Stimulated activated CD4-positive, alpha-beta T cell treated with anti-CD3 and anti-CD28 coated beads, TNF-alpha, amount 100 ng/mL, for 4 hours (primary cell): ENCODE data around the gene TDRD6.
"Not testable (repeated sequence)": the region's sequence is repeated elsewhere in the genome, so short reads cannot be mapped to it uniquely, and the experiment has no call there.

Experiments used
- DNase-seq, 3 experiments: peaks; one replicate each; pipeline ENCODE4 v3.0.0-alpha.2; 2020; ENCODE audit warnings: low read depth in 3 of 3

The TDRD6 gene

DNA sequence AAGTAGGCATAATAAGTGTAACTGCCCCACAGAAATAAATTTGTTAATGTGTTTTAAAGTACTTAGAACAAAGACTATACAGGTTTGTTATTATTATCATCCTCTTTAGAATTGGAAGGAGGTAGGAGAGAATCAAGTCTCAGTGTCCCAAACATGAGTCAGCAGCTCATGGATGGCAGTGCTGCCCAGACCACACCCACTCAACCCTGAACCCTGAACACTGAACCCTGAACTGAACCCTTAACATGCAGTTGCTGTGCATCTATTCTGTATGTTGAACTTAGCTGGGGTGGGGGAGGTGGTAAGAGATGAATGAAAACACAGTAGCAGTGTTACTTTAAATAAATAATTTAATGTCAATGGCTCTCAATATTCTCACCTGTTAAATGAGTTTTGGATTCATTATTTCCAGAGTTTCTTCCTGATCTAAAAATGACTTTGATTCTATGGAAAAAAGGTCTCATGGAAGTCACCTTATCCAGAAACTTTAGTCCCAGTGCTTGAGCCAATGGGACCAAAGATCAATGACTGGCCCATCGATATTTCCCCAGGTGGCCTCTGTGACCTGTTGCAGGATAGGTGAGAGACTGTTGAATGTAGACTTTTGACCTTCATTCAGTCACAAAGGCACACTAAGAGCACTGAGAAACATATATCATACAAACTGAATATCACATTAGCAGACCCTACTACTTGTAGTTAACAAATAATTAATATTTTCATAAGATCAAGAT, 55.9 kb downstream of the TDRD6 start:
- DNase-seq: no peak

DNA sequence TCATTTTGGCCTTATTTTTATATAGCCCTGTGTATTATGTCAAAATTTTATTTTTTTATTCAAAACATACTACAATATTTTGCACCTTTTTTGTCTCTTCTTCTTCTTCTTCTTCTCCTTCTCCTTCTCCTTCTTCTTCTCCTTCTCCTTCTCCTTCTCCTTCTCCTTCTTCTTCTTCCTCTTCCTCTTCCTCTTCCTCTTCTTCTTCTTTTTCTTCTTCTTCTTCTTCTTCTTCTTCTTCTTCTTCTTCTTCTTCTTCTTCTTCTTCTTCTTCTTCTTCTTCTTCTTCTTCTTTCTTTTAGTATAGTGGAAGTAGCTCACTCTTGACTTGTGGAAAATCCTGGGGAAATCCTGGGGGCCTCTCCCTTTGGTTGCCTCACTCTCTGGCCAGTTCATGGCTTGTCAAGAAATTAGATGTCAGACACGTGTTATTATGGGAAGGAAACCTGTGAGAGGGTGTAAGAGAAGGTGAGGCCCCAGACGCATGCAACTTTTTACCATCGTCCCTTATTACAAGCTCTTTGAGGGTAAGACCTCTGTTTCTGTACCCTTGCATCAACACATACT, 56.6 kb downstream of the TDRD6 start:
- DNase-seq: not testable (repeated sequence)

DNA sequence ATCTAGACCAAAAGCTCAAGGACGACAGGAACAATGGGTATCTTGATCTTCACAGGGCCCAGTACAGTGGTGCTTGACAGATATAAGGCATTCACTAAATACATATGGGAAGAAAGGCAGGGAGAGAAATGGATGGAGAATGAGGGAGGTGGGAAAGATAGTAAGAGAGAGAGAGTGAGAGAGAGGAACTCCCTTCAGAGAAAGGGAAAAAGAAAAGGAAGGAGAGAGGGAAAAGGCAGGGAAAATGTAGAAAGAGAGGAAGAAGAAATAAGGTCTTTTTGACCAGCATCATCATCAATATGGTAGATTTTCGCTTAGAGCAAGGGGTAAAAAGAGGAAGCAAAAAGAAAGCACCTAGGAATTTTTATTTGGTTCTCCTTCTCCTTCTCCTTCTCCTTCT, 58.3 kb downstream of the TDRD6 start:
- DNase-seq: no peak

DNA sequence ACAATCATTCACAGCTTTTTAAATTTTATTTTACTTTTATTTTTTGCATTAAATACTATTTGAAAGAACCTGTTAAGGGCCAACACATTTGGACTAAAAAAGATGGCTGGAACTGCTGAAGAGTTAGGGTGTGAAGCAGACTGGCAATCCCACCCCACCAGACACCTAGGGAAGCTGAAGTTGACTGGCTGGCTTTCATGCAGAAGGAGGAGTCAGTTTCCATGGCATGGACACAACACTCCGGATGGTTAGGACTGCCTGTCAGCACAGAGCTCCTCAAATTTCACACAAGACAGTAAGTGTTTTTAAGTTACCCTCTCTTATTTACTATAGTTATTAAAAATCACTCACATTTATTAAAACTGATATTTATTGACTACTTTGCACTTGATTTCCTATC, 59.0 kb downstream of the TDRD6 start, which contains the start of gene ANKRD66:
TSS of gene ANKRD66 (plus strand) at position 238 of the 400 bp plus-strand sequence. CDS start 5,016 bp downstream, outside the sequence.
- no peak for DNase-seq

DNA sequence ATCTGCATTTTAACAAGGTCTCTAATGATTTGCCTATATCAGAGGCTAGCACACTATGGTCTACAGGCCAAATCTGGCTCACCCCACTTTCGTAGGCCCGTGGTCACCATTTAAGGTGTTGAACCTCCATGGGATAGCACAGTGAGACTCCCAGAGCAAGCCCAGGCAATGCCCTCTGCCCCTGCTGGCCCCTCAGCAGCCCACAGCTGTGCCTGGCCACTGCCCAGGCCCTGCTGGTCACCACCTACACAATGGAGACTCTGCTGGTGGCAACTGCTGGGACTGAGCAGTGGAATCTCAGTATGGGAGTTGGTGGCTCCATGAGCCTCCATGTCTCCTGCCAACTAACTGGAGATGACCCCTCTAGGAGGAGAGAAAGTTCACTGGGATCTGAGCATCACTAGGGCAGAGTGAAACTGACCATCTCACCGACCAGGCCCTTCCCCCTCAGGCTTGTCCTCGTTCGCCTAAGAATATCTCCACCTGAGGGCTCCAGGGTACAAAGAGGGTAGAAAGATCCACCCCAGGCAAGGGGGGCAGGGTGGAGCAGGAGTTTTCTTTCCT, 61.3 kb downstream of the TDRD6 start:
- no peak for DNase-seq

DNA sequence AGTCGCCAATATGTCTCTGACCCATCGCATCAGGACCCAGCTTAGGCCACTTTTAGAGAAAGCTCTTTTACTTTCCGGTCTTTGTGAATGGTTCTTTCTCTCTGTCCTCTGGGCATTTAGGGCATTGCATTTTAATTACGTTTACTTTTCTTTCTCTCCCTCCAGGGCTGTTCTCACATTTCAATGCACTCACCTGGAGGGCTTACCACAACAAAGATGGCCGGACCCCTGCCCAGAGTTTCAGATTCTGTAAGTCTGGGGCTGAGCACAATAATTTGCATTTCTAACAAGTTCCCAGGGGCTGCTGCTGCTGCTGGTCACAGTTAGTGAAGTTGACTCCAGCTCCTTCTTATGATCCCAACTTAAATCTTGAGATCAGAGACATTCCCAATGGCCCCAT, 62.0 kb downstream of the TDRD6 start:
- DNase-seq: no peak

DNA sequence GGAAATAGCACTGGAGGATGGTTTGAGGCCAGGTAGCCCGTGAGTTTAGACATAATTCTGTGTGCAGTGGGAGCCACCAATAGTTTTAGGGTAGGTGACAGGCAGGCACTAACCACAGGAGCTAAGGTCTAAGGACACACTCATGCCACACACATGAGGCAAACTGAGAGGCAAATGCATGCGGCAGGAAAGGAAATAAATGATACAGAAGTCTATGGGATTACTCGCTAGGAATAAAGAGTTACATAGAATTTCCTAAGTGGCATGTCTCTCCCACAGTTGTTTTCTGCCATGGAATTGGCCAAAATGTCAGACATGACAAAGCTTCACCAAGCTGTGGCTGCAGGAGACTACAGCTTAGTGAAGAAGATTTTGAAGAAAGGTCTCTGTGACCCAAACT, 64.0 kb downstream of the TDRD6 start:
- DNase-seq: no peak
